HG03066 (cell line): ENCODE results near the gene WBP1L.
"Not testable (repeated sequence)": the region's sequence is repeated elsewhere in the genome, so short reads cannot be mapped to it uniquely, and the experiment has no call there.

Experiments used
- ATAC-seq: cut with Tn5 transposase; IDR thresholded peaks from one replicate; pipeline ENCODE4 v1.9.1; 2021; ENCODE audit warnings: low read depth; ENCODE audit not compliant: unreplicated experiment

The WBP1L gene

DNA sequence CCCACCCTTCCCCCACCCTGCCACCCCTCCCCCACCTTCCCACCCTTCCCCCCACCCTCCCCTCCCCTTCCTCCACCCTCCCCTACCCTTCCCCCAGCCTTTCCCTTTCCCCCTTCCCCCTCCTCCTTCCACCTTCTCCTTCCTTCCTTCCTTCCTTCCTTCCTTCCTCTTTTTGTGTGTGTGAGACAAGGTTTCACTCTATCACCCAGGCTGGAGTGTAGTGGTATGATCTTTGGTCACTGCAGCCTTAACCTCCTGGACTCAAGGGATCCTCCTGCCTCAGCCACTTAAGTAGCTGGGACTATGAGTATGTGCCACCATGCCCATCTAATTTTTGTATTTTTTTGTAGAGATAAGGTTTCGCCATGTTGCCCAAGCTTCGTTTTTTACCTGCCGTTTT lies 58.2 kb downstream of the WBP1L start:
- ATAC-seq = no peak

DNA sequence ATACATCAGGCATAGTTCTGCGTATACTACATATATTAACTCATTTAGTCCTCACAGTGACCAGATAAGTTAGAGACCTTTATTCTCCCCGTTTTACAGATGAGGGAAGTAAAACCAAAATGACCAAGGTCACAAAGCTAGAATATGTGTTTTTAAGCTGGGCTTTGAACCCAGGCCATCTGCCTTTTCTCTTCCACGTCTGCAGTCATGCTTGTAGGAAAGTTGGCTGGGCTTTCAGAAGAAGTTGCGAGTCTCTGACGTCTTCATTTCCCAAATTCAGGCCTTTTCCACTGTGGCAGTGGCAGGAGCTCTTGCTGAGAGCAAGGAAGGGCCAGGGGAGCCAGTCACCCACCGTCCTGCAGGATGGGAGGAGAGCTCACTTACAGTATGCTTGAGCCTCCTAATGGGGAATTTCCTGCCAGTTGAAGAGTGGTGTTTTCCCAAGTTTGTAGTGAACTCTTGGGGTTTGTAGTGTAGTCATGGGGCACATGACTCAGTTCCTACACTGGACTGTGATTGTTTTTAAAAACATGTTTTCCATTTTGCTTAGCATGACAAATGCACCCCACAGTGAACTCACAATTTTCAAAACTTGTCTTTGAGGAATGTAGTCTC lies 59.3 kb downstream of the WBP1L start:
- no peak for ATAC-seq

DNA sequence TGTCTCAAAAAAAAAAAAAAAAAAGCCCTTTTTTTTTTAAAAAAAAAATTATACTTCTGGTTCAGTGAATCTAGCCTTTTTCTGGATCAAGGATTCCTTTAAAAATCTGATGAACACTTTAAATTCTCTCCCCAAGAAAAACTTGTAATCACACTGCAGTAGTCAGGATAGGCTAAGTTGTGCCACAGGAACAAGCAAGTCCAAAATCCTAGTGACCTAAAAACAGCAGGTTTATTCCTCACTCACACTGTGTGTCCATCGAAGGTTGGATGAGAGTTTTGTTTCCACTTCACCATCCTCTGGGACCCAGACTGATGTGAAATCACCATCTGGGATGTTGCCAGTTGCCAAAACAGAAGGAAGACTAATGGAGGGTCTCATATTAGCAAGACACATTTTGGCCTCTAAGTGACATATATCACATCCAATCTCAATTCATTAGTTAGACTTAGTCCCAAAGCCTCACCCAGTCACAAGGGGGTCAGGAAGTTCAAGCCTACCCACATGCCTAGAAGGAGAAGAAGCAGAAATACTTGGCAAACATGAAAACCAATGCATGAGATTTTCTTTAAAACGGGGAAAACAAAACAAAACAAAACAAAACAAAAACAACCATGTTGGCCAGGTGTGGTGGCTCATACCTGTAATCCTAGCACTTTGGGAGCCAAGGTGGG lies 60.8 kb downstream of the WBP1L start:
- no peak for ATAC-seq

DNA sequence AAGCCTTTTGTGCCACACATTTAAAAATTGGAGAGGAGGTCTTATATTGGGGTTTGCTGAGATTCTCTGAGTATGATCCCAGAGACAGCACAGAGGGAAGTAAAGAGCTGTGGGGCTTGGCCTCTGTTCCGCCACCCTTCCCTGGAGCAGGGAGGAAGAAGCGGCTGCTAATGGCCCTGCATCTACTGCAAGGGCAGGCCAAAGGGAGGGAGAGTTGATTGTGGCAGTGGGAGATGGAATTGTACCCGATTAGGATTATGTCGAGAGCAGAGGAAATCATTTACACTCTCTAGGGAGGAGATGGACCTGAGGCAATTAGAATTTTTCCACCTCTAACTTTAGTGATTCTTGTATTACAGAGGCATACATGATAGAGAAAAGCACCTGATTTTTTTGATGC lies 64.6 kb downstream of the WBP1L start:
- ATAC-seq = no peak

DNA sequence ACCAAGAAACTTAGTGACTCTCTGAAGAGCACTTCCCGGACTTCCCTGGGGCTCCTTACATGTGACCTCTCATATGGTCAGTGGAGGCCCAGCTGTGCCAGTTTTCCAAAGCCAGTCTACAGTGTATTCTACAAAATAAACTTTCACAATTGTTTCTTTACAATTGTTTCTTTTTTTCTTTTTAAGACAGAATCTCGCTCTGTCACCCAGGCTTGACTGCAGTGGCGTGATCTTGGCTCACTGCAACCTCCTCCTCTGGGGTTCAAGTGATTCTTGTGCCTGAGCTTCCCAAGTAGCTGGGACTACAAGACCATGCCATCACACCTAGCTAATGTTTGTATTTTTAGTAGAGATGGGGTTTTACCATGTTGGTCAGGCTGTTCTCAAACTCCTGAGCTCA lies 67.6 kb downstream of the WBP1L start:
- ATAC-seq = no peak

DNA sequence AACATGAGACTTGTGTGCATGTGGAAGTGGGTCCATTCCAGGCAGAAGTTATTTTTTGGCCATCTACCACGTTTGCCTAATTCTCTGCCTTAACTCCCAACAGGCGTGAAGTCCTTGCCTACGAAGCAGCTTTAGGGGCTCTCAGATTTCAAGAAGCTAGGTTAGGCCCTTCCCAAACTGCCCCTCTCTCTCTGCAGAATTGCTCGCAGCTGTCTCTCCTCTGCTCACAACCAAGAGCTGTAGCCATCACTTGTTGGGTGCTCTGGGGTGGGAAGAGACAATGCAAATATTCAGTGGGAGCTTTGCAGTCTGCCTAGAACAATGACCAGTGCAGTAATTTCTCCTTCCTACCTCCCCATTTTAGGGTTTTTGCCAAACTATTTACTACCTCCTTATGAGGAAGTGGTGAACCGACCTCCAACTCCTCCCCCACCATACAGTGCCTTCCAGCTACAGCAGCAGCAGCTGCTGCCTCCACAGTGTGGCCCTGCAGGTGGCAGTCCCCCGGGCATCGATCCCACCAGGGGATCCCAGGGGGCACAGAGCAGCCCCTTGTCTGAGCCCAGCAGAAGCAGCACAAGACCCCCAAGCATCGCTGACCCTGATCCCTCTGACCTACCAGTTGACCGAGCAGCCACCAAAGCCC lies 68.6 kb downstream of the WBP1L start:
- ATAC-seq = no peak

DNA sequence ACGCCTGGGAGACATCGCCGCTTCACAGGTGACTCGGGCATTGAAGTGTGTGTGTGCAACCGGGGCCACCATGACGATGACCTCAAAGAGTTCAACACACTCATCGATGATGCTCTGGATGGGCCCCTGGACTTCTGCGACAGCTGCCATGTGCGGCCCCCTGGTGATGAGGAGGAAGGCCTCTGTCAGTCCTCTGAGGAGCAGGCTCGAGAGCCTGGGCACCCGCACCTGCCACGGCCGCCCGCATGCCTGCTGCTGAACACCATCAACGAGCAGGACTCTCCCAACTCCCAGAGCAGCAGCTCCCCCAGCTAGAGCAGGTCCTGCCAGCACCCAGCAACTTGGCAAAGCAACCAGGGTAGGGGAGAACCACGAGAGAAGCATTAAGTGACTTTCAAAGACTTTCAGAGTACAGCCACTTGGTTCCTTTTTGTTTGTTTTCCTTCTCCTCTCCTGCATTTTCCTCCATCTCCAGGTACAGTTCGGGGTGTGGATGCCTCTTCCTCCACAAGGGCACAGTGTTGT lies 69.3 kb downstream of the WBP1L start:
- no peak for ATAC-seq

DNA sequence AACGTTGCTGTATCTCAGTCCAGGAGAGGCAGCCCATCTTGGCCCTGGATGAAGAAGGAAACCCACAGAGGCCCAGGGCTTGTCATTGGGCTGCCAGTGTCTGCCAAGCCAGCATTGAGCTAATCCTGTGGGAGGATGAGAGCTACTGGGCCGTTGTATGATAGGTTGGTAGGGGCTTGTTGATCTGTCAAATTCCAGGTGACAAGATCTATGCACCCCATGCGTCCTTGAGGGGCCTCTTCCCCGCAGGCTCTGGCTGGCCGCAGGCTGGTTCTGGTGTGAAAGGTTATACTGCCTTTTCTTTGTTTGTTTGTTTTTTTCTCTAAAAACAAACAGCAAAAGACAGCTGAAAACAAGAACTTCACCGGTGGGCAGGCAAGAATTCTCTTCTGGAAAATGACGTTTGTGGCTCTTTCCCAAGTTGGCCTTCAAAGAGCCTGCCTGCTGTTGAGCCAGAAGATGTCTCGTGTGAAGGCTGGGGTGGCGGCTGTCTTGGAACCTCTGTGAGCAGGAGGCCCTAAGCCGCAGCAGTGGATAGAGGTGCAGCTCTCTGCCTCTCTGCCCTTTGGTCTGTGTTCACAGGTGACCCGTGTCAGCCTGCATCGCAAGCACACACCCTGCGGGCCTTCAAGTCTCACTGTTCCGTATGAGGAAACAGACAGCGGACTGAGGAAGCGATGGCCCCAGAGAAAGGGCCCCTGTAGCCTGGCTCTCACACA lies 70.1 kb downstream of the WBP1L start:
- no peak for ATAC-seq

DNA sequence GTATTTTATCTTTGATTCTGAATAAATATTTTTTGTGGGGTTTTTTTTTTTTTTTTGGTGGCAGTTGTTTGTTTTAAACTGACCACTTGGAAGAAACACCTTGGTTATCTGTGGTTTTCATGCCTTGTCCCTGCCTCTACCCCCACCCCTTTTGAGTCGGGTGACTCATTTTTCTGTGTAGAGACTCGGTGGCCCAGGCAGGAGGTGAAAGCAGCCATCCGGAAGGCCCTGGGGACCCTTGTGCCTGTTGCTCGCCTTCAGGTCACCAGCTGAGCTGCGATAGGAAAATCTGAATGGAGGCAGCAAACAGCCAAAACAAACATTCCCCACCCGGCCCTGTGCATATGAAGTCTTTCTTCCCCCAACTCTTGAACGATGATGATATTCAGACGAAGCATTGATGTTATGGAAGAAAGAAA lies 70.7 kb downstream of the WBP1L start:
- no peak for ATAC-seq

DNA sequence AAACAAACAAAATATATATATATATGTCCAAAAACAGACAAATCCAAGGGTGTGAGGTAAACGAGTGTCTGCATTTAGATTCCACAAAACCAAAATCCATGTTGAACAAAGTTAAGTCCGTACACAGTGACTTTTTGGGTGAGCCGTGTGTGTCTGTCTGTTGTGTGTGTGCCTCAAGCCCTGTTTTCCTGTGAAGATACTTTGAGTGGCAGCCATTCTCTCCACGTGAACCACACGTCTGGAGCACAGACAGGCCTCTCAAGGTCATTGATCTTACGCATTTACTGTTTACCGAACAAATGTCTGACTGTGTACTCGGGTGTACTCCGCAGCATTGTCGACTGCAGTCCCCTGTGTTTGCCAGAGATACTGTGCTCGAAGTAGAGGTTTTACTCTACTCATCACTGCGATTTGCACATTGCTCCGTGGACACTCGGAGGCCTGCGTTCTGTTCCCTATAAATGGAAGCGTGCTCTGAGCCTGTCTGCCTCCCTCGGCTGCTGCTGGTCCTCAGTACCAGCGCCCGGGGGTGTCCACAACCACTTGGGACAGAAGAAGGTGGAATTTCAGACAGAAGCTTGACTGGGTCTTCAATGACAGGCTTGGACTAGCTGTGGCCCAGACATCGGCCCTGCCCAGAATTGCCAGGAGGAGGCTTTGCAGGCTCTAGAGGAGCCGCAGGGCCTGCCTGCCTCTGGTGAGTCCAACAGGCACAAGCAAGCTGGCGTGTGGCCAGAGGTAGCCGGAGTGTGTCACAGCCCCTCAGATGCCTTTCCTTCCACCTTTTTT lies 71.3 kb downstream of the WBP1L start:
- ATAC-seq = no peak

DNA sequence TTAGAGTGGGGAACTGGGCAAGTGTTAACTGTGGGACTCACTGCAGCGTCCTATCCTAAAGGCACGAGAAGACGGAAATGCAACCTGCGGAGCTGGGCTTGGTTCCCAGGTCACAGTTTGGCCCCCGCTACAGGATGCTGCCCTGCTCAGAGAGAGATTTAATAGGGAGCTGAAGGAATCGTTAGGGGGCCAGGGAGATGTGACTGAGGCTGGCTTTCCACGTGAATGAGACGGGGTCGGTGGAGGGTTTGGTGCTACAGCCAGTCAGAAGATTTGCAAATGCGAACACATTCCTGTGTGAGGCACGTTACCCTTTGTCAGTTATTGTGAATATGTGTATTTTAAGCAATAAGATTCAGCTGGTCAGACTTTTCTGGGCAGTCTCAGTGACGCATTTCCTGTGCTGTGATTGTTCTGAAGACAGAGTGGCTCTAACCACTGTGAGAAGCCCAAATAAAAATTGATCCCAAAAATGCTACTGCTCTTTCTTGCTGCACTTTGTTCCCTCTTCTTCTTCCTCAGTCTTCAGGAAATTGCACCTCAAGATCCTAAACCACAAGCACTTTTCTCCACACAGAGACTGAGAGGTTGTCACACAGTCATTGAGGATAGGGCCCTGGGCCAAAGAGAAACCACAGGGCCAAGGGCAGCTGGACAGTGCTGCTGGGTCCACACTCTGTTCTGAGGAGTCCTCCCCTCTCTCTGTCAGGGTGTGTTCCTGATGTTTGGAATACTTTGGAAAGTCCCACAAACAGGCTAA lies 72.2 kb downstream of the WBP1L start:
- no peak for ATAC-seq

DNA sequence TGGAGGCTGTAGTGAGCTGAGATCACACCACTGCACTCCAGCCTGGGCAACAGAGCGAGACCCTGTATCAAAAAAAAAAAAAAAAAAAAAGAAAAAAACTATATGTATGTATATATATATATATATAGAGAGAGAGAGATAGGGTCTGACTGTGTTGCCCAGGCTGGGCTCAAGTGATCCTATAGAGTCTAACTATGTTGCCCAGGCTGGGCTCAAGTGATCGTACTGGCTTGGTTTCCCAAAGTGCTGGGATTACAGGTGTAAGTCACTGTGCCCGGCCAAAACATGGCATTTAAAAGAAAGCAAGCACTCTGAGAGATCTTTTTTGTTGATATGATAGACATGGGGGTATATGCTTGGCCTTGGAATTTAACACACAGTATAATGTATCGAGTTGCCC lies 73.4 kb downstream of the WBP1L start:
- no peak for ATAC-seq

DNA sequence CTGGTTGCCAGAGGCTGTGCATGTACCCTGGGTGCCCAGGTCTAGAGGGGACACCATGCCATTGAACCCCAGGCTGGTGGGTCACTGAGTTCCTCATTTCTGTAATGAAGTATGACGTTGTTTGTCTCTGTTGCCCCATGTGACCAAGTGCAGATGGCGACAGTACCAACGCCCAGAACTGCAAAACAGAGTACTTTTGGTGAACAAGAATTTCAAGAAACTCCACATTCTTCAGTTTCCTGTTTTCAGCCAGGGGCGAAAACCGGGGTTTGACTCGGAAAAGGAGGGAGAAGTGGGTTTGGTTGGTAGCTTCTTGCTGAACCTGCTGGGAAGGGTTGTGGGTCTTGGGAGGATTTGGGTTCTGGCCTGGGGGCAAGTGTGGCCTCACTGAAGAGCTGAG lies 75.3 kb downstream of the WBP1L start:
- no peak for ATAC-seq

DNA sequence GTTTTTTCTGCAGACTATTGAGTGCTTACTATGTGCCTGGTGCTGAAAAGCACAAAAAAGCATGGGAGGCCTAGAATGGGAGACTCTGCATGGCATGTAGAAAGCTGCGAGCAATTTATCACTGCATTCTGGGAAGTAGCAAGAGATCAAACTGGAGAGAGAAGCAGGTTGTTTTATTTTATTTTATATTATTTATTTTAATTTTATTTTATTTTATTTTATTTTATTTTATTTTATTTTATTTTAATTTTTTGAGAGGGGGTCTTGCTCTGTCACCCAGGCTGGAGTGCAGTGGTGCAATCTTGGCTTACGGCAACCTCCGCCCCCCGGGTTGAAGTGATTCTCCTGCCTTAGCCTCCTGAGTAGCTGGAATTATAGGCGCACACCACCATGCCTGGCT lies 76.3 kb downstream of the WBP1L start:
- not testable (repeated sequence) for ATAC-seq

DNA sequence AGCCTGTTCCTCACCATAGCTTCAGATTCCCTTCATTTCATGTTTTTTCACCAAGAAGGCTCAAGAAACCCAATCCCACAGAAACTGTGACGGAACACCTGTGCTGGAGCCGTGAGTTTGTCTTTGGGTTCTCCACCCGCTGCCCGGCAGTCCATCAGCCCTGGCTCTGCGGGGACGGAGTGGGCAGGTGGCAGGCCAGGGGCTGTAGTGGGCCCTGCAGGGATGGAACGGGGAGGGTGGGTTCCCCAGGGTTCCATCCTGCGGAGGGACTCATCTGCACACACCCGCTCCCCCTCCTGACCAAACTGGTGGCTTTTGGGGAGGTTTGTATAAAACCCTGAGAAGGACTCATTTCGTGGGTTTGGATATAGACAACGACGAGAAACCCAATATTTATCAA lies 78.5 kb downstream of the WBP1L start:
- ATAC-seq = no peak

DNA sequence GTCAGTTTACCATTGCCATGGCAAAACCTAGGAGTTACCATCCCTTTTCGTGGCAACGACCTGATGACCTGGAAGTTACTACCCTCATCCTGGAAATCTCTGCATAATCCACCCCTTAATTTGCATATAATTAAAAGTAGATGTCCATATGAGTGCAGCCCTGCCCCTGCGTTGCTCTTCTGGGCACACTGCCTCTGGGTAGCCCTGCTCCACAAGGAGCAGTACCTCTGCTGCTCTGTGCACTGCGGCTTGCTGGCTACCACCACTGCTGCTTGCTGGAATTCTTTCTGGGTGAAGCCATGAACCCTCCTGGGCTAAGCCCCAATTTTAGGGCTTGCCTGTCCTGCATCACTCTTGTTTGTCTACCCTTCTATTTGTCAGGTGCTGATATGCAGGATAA lies 80.9 kb downstream of the WBP1L start:
- no peak for ATAC-seq

DNA sequence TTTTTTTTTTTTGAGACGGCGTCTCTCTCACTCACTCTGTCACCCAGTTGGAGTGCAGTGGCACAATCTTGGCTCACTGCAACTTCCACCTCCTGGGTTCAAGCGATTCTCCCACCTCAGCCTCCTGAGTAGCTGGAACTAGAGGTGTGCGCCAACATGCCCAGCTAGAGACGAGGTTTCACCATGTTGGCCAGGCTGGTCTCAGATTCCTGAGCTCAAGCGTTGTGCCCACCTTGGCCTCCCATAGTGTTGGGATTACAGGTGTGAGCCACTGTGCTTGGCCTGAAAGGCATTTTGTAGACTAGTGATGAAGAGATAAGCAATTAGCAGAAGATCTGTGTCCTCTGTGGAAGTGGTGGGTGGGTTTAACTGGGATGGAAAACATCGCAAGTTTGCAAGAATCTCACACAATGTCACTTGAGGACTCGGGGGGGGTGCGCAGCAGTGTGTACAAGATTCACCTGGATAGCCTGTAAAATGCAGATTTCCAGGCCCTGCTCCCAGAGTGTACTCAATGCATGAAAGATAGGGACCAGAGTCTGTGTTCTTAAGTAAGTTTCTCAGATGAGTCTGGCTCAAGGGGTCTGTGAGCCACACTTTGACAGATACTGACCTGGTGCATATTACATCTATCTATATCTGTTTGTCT lies 82.5 kb downstream of the WBP1L start:
- ATAC-seq = no peak

DNA sequence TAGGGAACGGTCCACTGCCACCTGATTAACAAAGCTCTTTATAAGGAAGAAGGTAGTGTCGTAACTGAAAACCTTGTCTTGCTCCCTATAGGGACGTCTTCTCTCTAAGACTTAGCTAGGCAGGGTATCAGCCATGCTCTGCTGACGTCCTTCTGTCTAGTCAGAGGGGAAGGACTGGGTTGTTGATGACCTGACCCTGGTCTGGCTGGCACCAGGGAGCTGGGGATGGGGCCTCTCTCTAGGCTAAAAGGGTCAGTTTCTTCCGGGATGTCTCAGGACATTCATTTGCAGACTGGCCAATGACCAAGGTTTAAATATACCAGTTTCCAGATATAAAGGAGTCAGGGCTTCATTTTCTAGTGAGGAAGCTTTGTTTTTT lies 83.8 kb downstream of the WBP1L start:
- no peak for ATAC-seq

DNA sequence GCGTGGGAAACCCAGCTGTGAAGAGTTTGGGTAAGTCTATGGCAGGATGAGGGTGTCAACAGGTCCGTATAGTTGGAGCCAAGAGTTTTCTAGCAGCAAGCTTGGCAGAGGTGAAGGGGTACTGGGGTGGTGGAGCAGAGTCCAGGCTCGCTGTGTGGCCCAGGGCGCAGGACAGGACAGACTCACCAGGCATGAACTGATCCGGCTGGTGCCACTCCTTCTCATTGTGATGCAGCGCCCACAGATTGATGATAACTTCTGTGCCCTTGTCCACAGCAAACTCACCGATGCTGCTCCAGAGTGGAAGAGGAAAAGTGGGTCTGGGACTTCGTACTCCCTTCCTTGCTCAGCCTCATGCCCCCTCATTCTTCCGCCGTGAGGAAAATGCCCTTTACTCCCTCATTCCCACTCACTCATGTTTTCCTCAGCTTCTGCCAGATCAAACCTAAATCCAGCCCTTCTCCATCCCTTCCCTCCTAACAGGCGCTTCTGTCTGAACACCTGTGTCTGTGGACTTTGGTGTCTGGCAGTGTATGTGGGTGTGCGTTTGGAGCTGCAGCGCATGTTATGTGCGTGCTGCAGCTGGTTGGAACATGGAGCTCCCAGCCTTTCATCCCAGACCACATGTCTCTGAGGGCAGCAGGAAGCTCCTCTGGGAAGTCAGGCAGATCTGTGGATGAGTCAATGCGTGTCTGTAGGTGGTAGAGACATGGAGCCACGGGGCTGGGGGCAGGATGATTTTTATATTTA lies 87.7 kb downstream of the WBP1L start:
- no peak for ATAC-seq
